NCI-H524 (cell line): ENCODE data around the gene TPH1.
A peak's percentile ranks its signal among the peaks of the same experiment; 100 is the strongest.
"Not testable (repeated sequence)": the region's sequence is repeated elsewhere in the genome, so short reads cannot be mapped to it uniquely, and the experiment has no call there.

Experiments
- DNase-seq, 2 experiments: peaks; one replicate each; lab custom pipeline; 2025; lab: John Stamatoyannopoulos, UW

The TPH1 gene

DNA sequence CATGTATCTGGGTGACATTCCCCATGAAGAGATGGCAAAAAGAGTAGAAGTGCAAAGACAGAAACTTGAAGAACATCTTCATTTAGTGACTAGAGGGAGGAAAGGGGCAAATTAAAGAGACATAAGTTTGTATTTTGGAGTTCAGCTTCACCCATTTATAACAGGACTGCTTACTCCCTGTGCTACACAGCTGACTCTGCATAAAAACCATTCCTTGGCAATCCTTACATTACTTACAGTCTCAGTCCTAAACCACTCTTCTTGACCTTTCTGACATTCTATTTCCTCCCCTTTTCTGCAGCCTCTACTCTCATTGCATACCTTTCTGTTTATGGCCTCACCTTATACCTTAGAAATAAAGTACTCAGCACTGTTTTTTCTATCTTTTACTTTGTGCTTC lies 26.4 kb downstream of the TPH1 start:
- no peak for DNase-seq

DNA sequence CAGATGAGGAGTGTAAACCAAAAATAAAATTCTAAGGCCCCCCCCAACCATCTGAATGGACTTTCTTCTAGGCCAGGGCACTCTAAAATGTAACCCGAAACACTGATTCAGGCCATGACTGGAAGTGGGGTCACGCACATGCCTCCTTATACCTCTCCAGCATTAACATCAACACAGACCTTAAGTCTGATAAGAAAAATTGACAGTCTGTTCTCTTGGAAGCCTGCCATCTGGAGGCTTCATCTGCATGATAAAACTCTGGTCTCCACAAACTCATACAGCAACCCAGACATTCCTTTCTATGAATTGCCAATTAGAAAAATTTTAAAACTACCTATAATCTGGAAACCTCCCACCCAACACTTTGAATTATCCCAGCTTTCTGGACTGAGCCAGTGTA lies 29.3 kb downstream of the TPH1 start:
- DNase-seq = peak; percentile 39 to 71

DNA sequence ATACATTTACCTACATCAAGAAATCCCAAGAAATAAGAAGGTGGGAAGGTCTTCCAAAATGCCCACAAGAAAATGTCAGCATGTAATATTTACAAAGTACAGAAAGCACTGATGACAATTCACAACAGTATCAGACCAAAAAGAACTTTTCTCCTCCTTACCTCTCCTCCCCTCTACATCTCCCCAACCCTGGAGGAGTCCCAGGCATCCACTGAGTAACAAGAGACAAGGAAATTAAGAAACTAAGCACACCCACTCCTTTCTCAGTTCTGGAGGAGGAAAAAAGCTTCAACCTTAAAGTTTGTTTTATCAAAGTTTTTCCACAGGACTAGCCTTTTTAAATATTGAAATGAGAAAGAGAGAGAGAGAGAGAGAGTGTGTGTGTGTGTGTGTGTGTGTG lies 31.2 kb downstream of the TPH1 start:
- no peak for DNase-seq

DNA sequence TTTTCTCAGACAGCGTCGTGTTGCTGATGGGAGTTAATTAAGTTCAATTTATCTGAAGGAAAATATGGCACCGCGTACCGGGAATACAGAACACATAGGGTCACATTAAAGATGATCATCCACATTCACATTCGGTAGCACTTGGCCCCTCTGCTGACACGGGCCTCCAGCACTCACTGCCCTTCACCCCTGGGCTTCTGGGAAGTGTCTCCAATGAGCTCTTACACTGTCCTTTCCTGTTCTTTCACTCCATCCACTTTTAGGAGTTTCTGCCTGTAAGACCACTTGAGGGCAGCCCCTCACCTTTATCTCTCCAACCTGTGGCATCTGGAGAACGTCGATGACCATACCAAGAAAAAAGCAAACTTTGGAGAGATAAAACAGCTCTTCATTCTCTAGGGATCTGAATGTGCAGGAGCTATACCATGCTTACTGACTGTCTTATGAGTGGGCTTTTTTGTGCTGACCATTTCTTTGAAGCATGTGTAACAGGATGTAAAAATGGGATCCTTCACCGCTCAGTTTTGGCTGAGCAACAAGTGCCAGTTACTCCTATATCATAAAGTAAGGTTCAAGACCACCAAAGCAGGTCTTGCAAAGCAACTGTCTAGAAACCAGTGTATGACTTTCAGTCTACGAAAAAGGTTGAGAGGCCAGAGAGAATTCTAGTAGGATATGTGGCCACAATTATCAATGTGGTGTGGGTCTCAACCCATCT lies 32.1 kb downstream of the TPH1 start:
- peak; percentile 10 to 40 for DNase-seq

DNA sequence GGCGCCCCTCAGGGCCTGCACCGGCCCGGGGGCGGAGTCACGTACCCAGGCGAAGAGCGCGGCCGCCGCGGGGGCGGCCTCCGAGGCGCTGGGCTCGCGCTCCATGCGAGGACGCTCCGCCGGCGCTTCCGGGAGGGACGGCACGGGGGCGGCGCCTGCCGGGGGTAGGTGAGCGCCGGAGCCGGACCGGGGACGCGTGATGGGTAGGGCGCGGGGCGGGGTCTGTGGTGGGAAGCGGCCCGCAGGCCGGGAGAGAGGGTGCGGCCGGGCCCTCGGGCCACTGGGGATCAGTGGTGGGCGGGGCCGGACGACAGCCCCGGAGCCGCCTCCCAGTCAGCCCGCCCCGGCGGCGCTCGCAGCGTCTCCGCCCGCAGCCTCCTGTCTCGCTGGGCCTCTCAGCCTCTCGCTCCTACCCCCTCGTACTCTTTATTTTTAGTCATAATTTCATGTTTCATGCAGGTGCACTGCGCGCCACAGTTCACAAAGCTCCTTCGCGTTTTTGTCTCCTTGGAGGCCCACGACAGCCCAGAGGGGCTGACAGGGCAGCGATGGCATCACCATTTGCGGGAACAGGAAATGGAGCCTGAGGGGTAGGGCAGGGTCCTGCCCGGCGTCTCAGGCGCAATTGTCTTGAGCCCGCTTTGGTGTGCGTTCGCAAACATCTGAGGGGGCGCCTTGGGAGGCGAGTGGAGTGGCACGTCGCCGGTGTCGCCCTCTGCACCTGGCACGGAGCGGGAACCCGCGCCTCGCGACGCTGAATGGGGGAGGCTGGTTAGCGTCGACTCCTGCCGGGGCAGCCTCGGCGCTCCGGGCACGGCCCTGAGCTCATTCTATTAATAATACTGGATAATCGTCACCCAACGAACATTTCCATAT lies 32.9 kb downstream of the TPH1 start, which contains the start of gene SERGEF:
TSS of gene SERGEF (minus strand) at position 142 of the 876 bp plus-strand sequence. CDS start at position 105, 37 bp downstream.
- DNase-seq = peak; percentile 82 to 89

DNA sequence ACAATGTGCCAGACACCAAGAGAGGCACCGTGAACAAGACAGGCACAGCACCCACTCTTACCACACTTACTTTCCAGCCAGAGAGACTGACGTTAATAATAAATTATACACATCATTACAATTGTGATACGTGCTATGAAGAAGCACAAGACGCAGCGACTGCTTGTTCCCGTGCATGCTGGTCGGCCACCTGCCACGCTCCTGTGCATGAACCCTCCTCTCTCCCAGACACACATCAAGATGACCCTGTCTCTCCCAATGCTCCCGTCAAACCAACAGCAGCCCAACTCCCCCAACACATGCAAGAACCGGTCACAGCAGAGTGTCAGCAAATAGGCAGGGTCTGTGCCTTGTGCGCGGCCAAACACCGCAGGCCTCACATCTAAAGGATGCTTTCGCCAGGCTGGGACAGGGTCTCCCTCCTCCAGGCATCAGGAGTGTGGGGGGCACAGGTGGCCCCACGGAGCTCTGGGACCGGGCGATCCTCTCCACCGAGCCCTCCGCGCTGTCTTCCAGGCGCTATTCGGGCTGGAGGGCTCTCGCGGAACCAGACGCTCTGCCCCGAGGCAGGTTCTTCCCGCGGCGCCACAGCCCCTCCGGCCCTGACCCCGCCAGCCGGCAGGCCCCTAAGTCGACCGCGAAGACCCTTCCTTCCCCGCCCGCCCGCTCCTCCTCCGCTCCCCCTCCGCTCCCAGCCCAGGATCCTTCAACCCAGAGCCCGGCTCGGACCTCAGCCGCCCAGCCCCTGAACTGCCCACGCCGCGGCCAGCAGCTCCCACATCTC lies 33.8 kb downstream of the TPH1 start:
- DNase-seq = peak; percentile 43 to 54

DNA sequence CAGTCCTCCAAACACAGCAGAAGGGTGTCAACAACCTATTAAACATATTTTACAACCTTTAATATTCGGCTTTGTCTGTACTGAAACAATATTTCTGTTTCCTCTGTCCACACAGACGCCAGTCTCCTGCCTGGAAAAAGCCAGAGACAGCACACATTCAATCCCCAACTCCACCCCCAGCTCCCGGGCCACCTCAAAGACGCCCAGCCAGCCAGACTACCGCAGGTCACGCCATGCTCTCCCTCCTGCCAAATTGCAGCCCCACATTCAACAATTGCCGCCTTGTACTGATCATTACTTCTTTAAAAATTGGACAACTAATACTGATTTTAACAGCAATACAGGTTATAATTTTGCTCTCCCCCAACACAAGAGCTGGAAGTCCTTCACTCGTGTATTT lies 34.4 kb downstream of the TPH1 start:
- no peak for DNase-seq

DNA sequence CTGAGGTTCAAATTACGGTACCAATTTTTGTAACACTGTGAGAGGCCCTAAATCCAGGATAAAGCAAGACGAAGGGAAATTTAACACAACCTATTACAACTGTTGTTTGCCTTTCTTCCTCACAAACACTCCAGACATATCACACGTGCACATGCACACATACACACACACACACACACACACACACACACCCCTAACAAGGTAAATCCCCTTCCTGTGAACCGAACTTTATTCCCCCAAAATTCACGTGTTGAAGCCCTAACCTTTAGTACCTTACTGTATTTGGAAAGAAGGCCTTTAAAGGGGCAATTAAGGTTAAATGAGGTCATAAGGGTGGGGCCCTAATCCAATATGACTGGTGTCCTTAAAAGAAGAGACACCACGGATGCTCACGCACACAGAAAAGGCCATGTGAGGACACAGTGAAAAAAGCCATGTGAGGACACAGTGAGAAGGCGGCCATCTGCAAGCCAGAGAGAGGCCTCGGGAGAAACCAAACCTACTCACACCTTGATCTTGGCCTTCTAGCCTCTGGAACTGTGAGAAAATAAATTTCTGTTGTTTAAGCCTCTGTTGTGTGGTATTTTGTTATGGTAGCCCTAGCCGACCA lies 35.0 kb downstream of the TPH1 start:
- DNase-seq = no peak

DNA sequence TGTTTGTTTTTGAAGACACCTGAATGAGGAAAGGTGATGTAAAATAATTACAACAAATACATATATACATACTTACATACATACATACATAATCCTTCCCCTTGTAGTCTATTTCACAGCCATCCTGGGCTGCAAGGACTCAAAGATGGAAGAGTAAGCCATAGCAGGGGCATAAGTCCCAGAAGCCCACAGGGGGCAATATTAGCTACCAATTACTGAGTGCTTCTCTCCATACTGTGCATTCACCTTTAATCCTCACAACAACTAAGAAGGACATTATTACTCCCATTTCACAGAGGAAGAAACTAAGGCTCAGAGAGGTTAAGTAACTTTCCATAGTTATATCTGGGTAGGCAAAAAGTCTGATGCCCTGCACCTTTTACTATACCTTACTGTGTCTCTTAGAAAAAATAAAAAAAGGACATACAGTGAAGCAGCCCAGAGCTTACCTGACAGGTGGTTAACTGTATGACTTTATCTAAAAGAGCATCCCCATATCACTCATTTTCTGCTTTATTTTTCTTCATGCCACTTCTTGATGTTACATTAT lies 35.9 kb downstream of the TPH1 start:
- peak; percentile 5 to 48 for DNase-seq

DNA sequence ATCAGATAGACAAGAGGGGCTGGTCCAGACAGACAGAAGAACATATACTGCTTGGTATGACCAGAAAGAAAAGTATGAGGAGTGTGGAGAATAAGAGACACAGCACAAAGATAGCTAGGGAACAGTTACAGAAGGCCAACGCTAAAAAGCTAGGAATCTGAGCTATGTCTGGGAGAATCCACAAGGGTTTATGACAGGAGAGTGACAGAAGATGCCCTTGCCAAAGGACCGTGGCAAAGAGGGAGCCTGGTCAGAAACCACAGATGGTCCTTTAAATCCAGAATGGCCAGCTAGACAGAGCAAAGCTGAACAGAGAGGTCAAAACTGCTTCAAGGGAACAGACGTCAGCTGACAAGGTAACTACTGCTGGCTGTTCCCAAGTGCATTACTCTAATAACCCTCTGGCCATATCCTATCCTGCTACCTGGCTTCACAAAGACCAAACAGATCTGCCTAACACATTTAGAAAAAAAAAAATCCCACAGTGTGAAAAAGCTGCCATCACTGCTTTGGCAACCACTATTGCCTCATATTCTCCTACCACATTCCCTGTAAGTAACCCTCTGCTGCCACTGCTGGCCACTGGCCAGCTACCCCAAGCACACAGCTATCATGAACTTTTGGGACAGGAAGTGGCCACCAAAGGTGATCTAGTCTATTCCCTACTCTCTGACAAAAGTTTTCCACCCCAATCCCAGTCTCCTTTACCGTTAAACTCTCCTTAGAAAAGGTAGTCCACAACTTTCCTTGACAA lies 40.5 kb downstream of the TPH1 start:
- no peak for DNase-seq

DNA sequence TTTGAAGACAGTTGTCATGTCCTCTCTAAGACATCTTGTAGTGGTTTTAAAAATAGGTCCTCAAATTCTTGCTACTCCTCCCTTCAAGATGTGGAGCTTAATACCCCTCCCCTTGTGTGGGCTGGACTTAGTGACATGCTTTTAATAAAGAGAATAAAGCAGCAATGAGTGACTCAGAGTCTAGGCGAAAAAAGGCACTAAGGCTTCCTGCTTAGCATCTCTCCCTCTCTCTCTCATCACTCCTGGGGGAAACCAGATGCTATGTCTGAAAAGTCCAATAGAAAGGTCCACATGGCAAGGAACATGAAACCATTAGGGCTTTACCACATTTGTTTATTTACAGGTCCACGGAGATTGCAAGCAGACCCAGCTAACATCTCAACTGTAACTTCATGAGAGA lies 44.9 kb downstream of the TPH1 start:
- no peak for DNase-seq

DNA sequence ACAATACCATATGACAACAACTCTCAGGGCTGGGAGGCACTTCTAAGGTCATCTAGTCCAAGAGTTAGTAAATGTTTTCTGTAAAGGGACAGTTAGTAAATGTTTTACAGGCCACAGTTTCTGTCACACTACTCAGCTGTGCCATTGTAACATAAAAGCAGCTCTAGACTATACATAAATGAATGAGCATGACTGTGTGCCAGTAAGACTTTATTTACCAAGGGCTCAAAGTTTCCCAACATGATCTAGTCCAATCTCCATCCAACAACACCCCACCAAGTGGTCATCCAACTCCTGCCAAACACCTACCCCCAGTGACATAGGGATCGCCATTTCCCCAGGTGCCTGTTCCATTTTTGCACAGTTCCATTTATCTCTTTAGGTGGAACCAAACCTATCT lies 45.3 kb downstream of the TPH1 start:
- DNase-seq = no peak

DNA sequence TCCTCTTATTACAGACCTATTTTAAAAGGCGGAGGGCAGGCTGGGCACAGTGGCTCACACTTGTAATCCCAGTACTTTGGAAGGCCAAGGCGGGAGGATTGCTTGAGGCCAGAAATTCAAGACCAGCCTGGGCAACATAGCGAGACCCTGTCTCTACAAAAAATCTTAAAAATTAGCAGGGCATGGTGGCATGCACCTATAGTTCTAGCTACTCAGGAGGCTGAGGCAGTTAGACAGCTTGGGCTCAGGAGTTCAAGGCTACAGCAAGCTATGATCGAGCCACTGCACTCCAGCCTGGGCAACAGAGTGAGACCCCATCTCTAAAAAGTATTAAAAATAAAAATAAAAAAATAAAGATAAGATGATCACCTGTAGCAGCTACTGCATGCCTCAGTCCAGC lies 45.9 kb downstream of the TPH1 start:
- DNase-seq = not testable (repeated sequence)
